Measurements from ENCODE around the gene CLASRP.
A peak's percentile ranks its signal among the peaks of the same experiment; 100 is the strongest.

CLASRP gene

DNA sequence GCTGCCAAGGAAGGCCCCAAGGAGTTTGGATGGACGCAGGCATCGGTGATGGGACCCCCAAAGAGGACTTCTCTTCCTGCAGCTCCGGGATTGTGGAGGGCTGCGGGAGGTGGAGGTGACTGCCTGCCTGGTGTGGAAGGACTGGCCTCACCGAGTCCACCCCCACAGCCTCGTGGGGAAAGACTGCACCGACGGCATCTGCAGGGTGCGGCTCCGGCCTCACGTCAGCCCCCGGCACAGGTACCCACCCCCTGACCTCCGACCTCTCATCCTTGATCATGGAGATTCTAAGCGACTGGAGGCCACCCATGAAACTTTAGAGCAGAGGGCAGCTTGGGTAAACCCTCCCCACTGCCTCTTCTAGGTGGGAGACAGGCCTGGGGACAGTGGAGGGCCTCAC is 16.9 kb upstream of the CLASRP start:
- DNase-seq, result no peak

DNA sequence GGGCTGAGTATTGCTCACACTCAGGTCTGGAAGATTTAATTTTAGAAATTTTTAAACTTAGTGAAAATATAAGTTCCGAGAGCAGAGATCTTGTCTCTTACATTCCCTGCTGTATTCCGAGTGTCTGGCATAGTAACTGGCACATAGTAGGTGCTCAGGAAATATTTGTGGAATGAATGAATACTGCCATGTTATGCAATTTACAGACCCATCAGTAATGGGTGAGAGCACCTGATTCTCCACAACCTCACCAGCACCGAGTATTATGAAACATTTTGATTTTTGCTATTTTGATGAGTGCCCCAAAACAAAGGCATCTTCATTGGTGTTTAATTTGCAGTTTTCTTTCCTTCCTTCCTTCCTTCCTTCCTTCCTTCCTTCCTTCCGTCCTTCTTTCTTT is 15.8 kb upstream of the CLASRP start:
- DNase-seq, result no peak

DNA sequence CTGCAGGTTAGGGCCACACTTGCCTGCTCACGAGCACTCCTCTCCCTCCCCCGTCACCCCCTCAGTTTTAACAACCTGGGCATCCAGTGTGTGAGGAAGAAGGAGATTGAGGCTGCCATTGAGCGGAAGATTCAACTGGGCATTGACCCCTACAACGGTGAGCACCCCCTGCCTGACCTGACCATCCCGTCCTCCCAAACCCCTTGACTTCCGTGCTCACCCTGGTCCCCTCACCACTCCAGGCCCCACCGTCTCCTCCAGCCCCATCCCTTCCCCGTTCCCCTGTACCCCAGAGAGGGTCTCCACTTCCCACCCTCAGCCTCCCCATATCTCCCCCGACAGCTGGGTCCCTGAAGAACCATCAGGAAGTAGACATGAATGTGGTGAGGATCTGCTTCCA is 13.6 kb upstream of the CLASRP start:
- no peak for DNase-seq

DNA sequence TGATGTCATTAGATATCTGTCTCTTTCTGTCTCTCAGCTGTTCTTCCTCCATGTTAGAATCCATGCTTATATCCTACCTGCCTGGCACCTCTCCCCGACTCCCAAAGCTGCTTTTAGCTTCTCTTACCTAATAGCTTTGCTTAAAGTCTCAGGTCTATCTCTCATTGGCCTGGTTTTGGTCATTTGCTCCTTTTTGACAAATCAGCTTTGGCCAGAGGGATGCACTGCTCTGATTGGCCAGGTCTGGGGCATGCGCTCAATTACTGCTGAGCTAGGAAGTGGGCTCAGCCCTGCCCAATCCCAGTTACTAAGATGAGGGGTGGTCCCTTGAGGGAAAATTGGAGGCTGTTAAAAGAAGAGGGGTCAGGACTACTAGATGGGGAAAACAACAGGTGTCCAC is 11.5 kb upstream of the CLASRP start:
- no peak for DNase-seq

DNA sequence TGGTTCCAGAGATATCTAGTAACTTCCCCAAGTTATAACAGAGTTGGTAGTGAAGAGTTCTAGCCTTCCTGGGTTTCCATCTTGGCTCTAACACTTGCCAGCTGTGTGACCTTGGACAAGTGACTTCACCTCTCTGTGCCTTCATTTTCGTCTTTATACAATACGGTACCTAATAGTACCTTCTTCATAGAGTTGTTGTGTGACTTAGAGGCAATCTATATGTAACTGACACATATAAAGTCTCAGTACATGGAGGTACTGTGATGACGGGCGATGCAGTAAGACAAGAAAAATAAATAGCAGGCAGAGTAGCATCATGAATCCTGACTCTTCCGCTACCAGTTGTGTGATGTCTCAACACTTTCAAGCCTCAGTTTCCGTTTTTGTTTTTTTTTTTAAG is 8.0 kb upstream of the CLASRP start:
- no peak for DNase-seq

DNA sequence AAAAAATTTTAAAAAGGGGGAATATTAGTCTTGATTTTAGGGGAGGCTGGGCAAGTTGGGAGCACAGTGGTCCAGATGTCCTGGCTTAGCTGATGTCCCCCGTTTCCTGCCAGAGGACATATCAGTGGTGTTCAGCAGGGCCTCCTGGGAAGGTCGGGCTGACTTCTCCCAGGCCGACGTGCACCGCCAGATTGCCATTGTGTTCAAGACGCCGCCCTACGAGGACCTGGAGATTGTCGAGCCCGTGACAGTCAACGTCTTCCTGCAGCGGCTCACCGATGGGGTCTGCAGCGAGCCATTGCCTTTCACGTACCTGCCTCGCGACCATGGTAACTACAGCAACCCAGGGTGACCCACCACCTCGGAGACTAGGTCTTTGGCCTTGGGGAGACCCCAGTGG is 6.4 kb upstream of the CLASRP start:
- no peak for DNase-seq

DNA sequence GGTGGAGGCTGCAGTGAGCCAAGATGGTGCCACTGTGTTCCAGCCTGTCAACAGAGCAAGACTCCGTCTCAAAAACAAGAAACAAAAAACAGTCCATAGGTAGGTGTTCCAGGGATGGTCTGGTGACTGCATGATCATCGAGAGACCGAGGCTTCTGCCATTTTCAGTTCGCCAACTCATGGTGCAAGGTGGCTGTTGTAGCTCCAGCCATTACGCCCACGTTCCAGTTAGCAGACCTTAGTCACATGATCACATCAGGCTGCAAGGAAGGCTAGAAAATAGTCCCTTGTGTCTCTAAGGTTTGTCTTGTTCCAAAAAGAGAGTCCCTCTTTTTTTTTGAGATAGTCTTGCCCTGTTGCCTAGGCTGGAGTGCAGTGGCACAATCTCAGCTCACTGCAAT is 3.1 kb upstream of the CLASRP start:
- DNase-seq, result no peak

DNA sequence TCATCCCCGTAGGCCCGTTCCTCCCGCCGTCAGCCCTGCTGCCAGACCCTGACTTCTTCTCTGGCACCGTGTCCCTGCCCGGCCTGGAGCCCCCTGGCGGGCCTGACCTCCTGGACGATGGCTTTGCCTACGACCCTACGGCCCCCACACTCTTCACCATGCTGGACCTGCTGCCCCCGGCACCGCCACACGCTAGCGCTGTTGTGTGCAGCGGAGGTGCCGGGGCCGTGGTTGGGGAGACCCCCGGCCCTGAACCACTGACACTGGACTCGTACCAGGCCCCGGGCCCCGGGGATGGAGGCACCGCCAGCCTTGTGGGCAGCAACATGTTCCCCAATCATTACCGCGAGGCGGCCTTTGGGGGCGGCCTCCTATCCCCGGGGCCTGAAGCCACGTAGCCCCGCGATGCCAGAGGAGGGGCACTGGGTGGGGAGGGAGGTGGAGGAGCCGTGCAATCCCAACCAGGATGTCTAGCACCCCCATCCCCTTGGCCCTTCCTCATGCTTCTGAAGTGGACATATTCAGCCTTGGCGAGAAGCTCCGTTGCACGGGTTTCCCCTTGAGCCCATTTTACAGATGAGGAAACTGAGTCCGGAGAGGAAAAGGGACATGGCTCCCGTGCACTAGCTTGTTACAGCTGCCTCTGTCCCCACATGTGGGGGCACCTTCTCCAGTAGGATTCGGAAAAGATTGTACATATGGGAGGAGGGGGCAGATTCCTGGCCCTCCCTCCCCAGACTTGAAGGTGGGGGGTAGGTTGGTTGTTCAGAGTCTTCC is 1.3 kb upstream of the CLASRP start:
- DNase-seq, result no peak

DNA sequence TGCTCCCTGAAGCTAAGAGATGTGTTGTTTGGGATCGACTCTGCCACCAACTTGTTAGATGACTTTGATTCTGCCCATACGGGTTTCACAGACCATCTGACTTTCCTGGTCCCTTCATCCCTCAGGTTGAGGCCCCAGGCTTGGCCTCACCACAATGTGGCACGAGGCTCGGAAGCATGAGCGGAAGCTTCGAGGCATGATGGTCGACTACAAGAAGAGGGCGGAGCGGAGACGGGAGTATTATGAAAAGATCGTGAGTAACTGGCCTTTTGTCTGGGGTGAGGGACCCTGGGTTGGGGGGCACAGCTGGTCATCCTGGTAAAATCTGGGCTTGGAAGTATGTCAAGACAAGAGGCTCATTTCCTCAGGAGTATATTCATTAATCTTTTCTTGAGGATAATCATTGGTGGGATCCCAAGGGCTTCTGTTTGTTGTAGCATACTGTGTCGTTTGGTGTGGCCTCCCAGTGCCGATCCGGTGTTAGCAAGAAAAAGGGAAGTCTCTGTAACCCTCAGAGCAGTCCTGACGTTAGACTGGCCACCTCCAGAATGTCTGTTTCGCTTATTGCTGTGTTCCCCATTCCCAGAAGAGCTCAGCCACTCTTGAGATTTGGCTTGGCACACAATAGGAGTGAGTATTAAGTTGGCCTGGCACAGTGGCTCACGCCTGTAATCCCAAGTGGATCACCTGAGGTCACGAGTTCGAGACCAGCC is 1.4 kb downstream of the CLASRP start:
- no peak for DNase-seq

DNA sequence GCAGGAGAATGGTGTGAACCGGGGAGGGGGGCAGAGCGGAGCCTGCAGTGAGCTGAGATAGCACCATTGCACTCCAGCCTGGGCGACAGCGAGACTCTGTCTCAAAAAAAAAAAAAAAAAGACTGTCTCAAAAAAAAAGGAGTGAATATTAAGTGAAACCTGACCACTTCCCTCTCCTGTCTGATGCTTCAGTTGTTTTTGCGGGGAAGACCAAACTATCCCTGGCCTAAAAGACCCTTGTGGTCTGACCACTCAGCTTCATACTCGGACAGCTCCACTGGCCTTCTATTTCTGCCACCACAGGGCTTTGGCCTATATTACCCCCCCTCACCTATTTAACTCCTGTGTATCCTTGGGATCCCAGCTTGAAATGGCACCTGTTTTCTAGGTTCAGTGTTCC is 2.3 kb downstream of the CLASRP start:
- no peak for DNase-seq

DNA sequence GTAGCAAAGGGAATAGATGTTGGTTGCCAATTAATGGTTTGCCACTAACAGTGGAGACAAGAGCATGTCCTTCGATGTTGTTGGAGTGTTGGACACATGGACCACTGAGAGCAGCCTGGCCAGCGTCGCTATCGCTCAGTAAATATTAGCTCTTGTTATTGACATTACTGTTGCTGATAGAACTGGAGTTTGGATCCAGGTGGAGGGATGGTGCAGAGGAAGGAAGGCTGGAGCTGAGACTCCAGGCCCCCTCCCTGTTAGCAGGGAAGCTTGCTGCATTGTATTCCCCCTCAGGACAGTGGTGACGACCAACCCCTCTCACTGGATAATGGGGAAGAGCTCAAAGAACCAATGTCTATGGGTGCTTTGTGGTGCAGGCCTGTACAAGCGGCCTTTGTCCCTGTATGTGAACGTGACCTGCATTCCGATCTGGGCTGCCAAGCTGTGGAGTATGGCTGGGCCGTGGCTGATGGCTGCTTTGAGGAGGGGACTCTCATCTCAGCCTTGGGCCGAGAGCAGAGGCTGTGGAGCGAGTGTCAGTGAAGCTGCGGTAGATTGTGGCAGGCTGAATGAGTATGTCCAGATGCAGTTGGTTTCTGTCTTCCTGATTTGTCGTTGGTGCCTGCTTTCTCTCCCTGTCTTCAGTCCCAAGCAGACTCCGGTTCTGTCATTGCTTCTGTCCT is 7.0 kb downstream of the CLASRP start:
- no peak for DNase-seq

DNA sequence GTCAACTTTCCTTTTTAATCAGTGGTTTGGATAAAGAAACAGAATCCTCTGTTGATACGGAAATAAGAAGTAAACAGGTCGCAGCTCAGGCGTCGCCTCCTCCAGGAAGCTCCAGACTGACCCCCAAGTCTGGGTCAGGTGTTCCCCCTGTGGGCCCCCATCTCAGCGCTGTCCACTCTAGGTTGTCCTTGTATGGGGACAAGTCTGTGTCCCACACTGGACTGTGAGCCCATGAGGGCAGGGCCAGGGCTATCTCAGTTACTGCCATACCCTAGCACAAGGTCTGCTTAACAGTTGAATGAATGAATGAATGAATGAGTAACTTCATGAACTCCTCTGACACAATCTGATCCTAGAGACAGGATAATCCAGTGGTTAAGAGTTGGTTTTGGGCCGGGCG is 7.5 kb downstream of the CLASRP start:
- DNase-seq, result no peak

DNA sequence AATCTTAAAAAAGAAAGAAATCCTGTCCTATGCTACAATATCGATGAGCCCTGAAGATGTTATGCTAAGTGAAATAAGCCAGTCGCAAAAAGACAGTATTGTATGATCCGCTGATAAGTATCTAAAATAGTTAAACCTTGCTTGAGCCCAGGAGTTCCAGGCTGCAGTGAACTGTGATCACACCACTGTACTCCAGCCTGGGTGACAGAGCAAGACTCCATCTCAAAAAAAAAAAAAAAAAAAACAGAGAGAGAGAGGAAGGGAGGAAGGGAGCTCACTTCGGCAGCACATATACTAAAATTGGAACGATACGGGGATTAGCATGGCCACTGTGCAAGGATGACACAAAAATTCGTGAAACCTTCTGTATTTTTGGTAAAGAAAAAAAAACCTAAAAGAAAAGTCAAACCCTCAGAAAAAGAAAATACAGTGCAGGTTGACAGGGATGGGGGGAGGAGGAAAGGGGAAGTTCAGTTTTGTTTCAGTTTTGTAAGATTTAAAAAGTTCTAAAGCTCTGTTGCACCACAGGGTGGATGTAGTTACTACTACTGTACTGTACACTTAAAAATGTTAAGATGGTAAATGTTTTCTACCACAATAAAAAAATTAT is 8.4 kb downstream of the CLASRP start:
- DNase-seq, result no peak

DNA sequence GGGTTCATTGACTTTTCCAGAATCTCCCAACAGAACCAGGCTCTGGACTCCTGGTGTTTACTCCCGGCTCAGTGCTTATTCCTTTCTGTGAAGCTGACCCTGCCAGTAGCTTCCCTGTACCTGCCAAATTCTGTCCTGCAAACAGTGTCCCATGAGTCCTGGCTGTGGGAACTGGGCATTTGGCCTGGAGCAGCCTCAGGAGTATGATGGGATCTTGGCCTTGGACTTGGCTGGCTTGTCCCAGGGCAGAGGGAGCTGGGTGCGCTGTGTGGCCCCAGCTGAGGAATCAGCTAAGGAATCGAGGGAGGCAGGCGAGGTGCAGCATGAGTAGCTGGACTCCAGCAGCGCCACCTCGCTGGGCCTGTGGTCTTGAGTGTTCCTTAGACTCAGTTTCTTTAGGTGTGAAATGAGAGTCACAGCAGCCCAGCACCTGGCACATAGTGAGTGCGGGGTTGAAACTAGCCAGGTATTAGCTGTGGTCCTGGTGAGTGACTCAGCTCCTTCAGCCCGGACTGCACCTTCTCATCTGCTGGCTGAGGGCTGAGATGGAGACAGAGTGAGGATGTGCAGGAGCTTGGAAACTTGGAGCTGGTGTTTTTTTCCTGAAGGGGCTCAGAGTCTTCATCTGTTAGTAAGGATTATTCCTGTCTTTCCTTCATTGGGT is 10.4 kb downstream of the CLASRP start:
- no peak for DNase-seq

DNA sequence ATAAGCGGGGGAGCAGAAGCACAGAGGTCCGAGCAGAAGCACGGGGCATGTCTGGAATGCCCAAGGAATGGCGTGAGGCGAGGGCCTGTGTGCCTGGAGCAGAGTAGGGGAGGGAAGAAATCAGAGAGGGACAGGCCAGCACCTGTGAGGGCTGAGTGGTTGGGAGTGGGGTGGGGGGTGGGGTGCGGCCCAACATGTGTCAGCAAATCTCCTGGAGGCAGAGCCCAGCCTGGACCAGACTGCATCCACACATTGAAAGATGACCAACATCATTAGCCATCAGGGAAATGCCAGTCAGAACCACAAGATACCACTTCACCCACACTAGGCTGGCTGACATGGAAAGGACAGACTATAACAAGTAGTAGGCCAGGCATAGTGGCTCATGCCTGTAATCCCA is 11.2 kb downstream of the CLASRP start:
- DNase-seq, result no peak

DNA sequence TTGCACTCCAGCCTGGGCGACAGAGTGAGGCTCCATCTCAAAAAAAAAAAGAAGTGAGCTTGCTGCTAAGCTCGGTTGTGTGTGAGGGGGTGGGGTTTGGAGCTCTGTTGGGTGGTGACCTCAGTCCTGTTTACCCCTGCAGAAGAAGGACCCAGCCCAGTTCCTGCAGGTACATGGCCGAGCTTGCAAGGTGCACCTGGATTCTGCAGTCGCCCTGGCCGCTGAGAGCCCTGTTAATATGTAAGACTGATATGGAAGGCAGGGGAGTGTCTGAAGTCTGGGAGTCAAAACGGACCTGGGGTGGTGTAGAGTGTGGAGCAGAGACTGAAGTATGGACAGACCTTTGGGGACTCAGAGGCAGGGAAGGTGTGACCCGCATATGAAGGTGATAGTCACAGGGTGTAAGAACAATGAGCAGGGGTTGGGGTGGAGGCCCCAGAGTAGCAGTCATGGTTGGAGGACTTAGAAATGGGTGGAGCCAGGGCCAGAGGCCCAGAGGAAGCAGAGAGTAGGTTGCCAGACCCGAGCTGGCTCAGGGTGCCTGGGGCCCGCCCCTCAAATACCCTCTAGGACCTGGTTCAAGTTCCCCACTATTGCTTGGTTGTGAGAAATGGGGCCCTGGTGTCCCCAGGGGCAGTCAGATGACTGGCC is 13.2 kb downstream of the CLASRP start:
- DNase-seq, result no peak

DNA sequence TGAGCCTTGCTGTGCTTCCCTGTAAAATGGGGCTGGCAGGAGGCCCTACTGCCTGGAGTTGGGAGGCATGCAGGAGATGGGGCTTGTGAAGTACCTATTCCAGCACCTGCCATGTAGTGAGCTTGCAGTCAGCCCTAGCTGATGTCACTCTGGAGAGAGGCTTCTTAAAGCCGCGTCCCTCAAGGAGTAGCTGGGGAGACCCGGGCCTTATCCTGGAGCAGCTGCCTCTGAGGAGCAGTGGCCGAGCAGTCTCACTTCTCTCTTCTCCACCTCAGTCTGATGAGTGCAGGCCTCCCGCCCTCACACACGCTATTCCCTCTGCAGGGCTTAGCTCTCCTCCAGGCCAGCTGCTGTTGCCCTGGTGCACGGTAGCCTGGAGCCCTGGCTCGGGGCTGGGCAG is 18.0 kb downstream of the CLASRP start:
- no peak for DNase-seq

DNA sequence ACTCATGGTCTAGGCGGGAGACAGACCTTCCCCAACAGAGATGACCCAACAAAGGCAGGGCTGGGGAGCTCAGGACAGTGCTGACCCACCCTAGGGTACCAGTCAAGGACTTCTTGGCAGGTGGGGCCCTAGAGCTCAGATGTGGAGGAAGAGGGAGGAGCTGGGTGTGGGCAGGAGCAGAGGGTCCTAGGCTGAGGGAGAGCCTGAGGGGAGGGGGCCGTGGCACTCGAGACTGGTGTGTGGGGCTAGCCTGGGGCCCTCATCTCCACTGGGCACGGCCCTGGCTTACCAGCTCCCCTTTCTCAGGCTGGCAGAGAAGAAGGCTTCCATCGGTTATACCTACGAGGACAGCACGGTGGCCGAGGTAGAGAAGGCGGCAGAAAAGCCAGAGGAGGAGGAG is 18.6 kb downstream of the CLASRP start:
- no peak for DNase-seq

DNA sequence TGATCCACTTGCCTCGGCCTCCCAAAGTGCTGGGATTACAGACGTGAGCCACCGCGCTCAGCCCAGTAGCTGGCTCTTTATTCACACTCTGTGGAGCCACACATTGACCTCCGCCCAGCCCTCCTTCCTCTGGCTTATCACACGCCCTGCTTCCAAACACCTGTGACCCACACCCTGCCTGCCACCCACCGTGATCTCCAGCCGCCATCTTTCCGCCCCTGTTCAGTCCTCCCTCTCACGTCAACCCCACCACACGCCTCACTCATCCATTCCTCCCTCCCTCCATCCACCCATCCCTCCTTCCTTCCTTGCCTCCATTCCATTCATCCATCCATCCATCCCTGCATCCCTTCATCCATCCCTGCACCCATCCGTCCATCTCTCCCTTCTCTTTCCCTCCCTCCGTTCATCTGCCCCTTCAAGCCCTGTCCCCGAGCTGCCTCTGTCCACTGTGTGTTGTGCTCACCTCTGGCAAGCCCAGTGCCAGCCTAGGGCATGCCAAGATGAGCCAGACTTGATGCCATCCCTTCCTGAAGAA is 19.8 kb downstream of the CLASRP start:
- DNase-seq, result no peak

DNA sequence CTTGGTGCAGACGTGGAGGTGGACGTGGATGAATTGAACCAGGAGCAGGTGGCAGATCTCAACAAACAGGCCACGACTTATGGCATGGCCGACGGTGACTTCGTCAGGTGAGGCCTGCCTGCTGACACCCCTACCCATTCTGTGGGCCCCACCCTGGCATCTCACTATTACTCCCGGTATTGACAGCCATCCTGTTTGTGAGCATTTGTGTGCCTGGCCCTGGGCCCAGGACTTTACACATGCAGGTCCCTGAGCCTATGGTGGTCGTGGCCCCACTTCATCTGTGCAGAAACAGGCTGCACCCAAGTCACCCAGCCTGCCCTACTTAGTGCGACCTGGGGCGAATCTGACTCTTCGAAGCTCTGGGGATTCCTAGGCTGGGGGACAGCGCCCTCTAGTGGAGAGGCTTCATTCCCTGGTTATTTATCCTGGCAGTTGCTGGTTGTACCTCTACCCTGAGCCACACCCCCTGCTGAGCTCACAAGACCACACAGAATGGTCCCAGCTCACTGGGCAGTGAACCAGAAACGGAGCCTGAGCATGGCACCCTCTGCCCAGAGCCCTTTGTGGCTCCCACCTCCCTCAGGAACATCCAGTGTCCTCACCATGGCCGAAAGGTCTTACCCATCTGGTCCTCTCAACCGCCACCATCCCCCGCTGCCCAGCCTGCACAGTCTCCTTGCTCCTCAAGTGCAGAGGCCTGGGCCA is 20.6 kb downstream of the CLASRP start:
- peak; percentile 71 for DNase-seq

DNA sequence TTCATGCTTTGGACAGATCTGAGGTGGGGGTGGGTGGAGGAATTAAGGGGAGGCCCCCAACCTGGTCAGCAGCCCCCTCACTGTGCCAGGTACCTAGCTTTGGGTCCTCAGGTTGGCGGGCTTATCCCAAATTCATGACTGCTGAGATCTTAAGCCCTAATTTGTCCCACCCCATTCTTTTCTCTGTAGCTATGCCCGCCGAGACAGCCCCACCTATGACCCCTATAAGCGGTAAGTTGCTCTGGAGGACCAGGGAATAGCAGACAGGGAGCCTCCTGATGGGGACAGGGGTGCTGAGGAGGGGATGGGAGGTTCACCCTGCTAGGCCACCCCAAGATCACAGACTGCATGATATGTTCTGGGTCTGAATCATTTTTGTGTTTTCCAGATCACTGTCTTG is 23.1 kb downstream of the CLASRP start:
- DNase-seq, result no peak

All from fibroblast of skin of right biceps (primary cell).